ENCODE measurements around the gene NTRK3.
"Not testable (repeated sequence)": the region's sequence is repeated elsewhere in the genome, so short reads cannot be mapped to it uniquely, and the experiment has no call there.

The NTRK3 gene

DNA sequence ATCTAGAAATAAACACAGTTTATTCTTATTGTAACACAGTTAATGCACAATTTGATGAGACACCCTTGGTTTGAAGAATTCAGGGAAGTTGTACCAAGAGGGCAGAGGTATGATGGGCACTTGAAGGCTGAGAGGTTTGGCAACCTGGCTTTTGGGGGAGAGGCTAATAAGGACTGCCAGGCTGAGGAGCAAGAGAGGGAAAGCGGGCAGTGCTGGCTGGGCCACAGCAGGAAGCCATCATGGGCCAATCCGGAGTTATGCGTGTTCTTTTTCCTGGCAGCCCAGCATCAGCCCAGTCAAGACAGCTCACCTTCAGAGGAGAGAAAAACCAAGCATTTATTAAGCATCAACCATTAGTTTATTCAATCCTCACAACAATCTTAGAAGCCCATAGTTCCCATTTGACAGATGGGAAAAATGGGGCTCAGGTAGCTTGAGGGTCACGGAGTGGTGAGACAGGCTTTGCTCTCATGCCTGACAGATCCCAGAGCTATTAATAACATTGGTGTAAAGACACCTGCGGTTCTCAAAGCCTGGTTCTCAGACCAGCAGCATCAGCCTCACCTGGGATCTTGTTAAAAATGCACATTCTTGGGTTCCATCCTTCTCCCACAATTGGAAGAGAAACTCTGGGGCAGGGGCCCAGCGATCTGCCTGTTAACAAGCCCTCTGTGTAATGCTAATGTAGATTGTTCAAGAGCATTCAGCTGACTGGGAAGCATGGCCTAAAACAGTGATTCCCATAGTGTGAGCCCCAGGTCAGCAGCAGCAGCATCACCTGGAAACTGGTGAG, 183.7 kb downstream of the NTRK3 start:
- DNase-seq (ENCODE audit: low spot score), result no peak

- not testable (repeated sequence) for DNase-seq (ENCODE audit: low spot score)
These were observed 184.4 kb downstream of the NTRK3 start for GRCh38 chr15:88072133-88072532.

DNA sequence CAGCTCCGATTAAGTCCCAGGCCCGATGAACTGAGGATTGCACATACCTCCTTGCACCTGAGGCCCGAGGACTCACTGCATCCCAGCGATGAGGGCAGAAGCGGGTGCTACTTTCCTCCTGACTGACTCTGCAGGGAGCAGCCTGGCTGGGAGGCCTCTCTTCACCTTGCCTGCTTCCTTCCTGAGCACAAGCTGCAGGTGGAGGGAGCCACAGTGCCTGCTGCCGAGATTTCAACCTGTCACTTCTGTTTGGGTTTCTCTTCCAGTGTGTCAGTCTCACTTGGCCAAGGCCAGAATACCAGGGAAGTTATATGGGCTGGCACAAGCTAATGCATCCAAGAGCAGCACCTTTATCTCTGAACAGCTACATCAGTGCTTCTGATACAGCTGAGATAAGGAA, 185.4 kb downstream of the NTRK3 start:
- DNase-seq (ENCODE audit: low spot score), result no peak

GRCh38 chr15:88069561-88069960, 187.0 kb downstream of the NTRK3 start:
- no peak for DNase-seq (ENCODE audit: low spot score)

DNA sequence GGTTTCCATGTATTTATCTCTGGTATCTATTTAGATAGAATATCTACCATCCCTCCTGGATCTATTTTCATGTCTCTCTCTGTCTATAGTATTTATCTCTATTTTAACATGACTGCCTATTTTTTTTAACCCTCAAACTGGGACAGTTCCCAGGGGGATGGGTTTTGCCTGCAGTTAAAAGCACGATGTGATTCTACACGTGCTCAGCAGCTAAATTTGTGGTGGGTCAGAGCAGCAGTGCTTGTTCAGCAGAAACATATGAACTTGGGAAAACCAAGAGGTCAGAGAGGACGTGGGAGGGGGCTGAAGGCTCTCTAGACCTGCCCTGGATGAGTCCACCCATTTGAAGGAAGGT, 189.2 kb downstream of the NTRK3 start:
- no peak for DNase-seq (ENCODE audit: low spot score)

DNA sequence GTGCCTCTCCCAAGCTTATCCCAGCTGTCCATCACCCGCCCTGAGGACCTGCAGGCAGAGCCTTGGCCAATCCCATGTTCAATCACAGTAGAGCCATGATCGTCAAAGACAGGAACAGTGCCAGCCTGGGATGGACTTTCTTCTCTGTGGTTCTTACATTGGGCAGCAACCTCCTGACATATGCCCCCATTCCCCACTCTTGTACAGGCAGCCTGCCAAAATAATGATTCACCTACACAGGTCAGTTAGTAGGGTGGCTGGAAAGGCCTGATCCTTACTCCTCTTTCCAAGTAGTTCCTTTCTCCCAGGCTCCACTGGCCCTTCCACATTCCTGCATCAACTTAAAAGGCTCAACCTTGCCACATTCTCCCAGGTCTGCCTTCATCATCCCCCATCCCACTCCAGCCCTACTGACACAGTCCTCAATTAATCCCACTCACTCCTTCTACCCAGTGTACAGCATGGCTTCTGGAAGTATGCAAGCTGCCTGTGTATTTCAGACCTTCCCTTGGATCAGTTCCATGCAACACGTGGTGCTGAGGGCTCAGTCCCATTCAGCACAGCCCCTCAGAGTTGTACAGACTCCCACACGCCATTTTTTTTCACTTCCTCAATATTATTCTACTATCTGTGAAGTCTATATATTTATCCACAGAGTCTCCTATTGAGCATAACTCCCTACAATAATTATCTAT, 189.8 kb downstream of the NTRK3 start:
- no peak for DNase-seq (ENCODE audit: low spot score)

DNA sequence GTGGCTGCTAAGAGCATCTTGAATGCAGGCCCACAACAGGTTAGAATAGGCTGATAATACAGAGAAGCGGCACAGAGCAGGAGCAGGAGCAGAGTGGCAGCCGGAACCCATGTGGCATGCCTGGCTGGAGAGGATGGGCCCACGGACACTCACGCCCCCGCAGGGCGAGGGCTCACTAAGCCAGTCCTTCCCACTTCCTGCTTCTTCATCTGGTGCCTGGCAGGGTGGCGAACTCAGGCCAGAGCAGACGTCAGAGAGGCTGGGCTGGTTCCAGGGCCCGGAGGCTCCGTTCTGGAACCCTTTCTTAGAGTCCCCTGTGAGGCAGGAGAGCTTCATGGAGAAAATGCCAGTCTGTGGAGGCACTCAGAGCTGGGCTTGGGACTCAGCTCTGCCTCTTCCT, 195.1 kb downstream of the NTRK3 start:
- DNase-seq (ENCODE audit: low spot score), result no peak

GRCh38 chr15:88060383-88060782, 196.2 kb downstream of the NTRK3 start:
- no peak for DNase-seq (ENCODE audit: low spot score)

DNA sequence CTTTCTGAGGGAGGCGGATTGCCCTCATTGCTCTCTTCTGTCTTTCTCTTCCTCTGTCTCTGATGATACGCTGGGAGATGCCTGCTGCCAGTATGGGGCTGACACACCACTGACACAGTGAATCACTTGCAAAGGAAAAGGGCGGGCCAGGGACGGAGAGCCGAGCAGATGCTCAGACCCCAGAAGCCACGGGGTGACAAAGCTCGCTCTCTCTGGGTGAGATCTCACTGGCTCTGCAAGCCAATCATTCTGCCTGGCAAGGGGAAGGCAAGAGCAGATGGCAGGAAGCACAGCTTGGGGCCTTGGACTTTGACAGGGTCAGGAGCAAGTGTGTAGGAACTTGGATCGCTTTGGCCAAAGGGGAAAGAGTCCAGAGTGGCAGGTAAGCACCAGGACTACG, 198.7 kb downstream of the NTRK3 start:
- no peak for DNase-seq (ENCODE audit: low spot score)

DNA sequence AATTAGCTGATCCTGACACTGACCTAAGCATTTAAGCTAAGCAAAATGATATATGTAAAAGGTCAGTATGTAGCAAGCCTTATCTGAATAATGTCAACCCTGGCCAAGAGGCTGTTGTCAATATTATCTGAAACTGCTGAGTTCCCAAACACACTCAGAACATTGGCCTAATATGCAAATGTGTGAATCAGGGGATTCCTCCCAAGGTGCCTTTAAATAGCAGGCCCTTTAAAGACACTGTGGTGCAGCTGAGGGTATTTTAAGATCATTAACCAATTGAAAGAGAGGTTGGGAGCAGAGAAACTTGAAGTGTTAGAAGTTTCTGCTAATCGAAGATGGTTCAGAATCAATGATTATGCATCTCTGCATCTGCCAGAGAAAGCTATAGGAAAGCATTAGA, 207.0 kb downstream of the NTRK3 start:
- DNase-seq (ENCODE audit: low spot score), result no peak

DNA sequence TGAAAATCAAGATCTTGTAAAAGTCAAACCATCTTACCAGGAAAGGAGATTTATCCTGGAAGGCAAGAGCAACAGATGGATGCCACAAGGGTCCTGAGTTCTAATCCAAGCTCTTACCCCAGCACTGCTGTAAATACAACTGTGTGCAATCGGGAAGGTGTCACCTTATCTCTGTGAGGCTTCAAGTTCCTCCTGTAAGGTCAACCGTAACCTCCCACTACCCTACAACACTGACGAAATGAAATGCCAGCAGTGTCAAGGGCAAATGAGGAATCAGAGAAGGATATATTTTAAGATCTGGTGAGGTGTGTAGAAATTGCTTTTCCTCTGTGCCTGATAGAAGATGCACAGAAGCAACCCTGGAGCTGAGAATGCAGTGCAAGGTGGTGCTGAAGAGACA, 207.8 kb downstream of the NTRK3 start:
- no peak for DNase-seq (ENCODE audit: low spot score)

GRCh38 chr15:88048237-88048636, 208.3 kb downstream of the NTRK3 start:
- DNase-seq (ENCODE audit: low spot score), result no peak

DNA sequence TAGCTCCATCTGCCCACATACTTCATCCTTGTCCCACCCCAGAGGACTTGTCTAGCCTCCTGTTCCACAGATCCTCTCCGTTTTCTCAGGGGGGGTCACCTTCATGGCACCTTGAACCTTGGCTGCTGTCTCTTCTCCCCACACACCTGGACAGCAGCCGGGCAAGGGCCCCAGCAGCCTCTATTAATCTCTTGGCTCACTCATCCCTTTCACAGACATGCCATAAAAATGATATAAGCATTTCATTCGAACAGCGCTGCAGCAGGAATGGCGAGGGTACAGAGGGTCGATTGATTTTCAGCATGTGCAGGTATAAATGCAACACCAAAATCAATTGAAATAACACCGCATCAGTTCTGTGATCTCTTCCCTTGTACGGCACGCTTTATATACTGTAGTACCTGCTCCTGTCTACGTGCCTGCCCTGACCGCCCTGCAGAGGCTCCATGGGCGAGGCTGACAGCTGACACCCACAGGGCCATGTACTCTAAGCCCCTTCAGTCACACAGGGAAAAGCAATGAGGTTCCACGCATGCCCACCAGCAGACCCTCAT, 209.9 kb downstream of the NTRK3 start:
- no peak for DNase-seq (ENCODE audit: low spot score)

DNA sequence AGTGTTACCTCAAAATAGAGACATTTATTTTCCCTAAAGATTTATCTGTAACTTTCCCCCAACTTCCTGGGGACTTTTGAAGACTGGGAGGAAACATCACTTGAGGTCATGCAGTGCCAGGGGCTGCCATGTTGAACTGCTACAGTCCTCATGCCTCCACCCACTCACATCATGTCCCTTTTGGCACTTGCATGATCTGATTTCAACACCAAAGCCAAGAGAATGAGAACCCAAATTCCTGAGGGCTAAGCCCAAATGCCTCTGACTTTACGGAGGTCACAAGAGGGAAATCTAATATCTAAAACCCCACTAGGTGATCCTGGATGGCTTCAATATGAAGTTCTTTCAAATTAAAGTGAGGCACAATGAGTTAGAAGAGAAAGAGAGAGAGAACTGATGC, 213.1 kb downstream of the NTRK3 start:
- DNase-seq (ENCODE audit: low spot score), result no peak

GRCh38 chr15:88042047-88042446, 214.5 kb downstream of the NTRK3 start:
- no peak for DNase-seq (ENCODE audit: low spot score)

DNA sequence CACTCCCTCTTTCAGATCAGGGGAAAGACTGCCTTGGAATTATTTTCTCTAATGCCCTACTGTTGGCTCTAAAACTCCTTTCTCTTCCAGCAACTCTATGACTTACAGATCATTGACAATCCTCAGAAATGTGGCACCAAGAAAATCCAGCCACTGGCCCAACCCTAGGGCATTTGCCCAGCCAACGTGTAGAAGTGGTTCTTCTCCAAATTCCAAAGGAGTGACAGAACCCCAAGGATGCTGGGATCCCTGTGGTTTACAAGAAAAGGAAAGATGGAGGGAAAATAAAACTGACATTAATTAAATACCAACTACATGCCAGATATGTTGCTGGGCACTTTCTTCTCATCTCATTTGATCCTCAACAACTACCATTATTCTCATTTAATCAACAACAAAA, 216.0 kb downstream of the NTRK3 start:
- no peak for DNase-seq (ENCODE audit: low spot score)

GRCh38 chr15:88038261-88038660, 218.3 kb downstream of the NTRK3 start:
- DNase-seq (ENCODE audit: low spot score), result no peak

DNA sequence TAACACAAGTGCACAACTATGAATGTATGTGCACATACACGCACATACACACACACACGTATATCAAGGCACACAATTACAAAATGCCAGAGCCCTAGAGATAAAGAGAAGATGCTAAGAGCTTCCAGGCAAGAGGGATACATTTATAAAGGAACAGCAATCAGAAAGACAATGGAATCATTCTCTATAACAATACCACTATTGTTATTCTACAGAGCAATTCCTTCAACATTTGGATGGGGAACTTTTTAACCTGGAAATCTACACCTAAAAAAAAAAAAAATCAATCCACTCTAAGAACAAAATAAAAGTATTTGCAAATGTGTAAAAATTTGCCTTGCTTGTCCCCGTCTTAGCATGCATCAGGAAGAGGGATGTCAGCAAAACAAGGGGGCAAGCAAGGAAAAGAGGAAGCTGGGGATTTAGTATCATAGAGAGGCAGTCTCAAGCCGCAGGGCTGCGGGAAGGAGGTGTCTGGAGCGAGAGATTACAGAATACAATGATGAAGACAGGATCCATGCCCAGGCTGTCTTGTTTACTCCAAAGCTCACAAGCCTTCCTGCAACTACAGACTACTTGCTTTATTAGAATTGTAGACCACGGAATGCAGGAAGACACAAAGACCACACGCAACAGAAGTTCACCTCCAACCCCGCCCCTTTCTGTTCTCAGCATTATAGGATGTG, 220.2 kb downstream of the NTRK3 start:
- DNase-seq (ENCODE audit: low spot score), result no peak

- no peak for DNase-seq (ENCODE audit: low spot score)
These were observed 221.2 kb downstream of the NTRK3 start for GRCh38 chr15:88035381-88035780.

DNA sequence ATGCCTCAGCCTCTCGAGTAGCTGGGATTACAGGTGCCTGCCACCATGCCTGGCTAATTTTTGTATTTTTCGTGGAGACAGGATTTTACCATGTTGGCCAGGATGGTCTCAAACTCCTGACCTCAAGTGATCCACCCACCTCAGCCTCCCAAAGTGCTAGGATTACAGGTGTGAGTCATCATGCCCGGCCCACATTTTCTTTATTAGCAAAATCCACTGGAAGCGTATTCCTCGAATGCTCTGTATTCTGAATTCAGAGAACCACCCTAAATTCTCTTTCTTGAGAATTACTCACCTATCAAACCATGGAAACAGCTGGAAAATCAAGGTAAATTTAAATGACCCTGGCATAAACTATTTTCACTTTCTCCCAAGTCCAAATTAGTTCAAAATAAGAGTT, 223.1 kb downstream of the NTRK3 start:
- DNase-seq (ENCODE audit: low spot score), result not testable (repeated sequence)

- DNase-seq (ENCODE audit: low spot score), result no peak
These were observed 223.8 kb downstream of the NTRK3 start for GRCh38 chr15:88032787-88033186.

GRCh38 chr15:88031461-88031860, 225.1 kb downstream of the NTRK3 start:
- DNase-seq (ENCODE audit: low spot score), result no peak

GRCh38 chr15:88029696-88030095, 226.8 kb downstream of the NTRK3 start:
- DNase-seq (ENCODE audit: low spot score), result no peak

All from NAMALWA (cell line).